GM21381 (cell line): ENCODE results near the gene SEMA4D.
A peak's percentile ranks its signal among the peaks of the same experiment; 100 is the strongest.

Experiments used
- ATAC-seq: cut with Tn5 transposase; IDR thresholded peaks from one replicate; pipeline ENCODE4 v1.9.1; 2021; ENCODE audit warnings: mild to moderate bottlenecking, moderate library complexity; ENCODE audit not compliant: unreplicated experiment

SEMA4D gene

DNA sequence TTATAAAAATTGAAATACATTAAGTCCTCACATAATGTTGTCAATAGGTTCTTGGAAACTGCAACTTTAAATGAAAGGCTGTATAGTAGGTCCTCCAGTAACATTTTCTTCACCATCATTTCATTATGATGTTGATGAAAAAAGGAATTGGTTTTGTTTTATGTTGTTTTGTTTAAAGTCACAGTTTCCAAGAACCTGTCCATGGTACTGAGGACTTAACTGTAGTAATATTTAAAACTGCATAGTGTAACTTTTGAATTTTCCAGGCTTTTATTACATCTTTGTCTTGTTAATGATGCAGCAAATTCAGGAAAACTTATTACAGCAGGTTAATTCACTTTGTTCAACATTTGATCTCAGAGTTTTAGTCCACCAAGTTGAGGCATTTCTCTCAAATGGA lies 168.0 kb downstream of the SEMA4D start:
- ATAC-seq, result no peak

DNA sequence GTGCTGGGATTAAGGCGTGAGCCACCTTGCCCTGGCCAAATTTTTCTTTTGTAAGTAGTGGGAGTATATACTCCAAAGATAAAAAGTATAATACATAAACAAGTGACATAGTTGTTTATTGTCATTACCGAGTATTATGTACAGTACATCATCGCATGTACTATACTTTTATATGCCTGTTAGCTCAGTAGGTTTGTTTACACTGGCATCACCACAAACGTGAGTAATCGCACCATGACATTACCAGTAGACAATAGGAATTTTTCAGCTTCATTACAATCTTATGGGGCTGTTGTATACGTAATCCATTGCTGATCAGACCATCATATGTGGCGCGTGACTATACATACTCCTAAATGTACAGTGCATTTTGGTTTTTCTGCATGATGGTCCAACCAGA lies 169.8 kb downstream of the SEMA4D start:
- no peak for ATAC-seq

DNA sequence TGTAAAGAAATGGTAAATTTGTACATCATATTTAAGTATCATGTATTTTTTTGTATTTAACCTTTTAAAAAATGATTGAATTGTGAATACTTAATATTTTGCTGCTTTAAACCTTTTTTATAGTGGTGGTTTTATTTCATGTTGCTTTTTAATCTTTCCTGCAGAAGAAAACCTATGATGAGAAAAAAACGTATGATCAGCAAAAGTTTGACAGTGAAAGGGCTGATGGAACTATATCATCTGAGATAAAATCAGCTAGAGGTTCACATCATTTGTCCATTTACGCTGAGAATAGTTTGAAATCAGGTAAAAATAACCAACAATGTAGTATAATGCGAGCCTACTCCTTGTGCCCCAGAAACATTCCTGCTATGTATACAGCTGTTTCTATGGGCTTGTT lies 172.2 kb downstream of the SEMA4D start:
- no peak for ATAC-seq

DNA sequence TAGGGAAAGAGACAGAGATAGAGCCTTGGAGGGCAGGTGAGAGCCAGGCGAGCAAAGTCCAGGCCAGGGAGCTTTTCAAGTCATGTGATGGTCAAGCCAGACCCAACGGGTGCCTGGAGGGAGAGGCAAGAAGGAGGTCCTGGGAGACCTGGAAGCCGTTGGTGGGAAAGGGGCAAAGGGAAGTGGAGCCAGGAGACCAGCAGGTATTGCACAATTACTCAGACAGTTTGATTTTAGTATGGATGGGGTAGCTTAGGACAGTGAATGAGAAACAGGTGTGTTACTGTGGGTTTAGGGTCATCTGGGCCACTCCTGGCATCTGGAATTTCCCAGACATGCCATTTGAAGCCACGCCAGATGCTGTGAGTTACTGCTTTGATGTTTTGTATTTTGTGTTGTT lies 174.5 kb downstream of the SEMA4D start:
- ATAC-seq, result no peak

DNA sequence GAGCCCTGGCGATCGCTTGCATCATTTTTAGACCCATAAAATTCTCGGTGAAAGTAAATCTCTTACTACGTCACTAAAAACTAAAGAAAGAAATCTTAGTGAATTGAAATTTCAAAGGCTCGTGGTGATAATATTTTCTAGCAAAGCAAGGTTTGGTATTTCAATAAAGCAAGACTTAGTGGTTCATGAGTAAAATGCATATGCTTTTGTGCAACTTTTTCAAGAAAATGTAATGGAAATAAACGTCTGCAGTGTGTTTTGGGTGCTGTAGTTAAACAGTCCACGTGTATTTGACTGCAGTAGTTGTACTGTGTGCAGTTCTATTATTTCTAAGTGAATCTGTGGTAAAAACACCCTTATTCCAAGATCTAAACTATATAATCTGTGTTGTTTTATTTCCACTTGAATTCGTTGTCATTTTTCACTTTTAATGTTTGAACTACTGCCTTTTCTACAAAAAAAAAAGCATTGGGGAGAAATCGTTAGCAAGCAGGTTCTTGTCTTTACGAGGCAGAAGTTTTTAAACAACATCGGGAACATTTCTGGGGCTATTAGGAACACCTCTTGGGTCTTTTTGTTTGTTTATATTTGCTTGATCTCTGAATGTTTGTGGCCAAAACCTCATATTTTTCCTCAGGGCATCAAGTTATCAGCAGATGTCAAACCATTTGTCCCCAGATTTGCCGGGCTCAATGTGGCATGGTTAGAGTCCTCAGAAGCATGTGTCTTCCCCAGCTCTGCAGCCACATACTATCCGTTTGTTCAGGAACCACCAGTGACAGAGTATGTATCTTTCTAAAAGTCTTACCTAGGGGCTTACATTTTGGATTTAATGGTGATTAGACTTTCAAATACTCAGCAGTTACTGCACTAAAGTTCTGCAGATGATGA lies 178.7 kb downstream of the SEMA4D start:
- no peak for ATAC-seq

DNA sequence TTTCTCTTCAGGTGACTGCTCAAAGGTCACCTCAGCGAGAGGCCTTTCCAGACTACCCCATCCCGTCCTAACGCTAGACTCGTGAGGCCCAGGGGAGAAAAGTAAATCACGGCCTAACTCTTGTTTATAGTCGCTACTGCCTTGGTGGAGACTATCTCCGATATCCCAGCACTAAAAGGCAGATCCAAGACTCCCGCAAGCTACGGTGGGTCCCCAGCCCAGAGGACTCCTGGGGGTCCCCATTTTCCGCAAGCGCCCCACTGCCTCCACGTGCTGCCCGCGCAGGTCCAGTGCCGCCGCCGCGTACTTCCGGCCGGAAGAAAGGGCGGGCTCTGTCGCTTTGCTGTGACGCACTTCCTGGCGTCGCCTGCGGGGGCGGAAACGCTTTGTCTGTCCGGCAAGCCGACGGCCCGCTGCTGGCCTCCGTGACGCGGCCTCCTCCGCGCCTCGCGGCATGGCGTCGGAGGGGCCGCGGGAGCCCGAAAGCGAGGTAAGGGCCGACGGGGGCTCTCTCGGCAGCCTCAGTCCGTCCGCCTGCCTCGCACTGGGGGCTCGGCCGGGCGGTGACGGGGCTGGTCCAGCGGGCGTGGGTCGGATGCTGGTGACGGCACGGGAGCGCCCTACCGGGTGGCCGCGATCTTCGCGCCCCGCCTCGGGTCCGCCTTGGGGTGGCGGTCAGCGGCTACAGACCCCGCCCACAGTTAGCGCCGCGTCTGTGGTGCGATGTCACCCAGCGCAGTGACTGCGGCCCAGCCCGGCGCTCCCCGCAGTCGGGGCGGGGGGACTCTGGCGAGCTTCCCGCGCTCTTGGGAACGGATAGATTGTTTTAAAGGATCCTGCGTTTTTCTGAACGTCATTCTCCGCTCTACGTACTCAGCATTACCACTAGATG lies 179.5 kb downstream of the SEMA4D start, which contains the start of gene SECISBP2:
TSS of gene SECISBP2 (plus strand) at position 378 of the 892 bp plus-strand sequence. CDS start at position 455, 77 bp downstream.
- ATAC-seq, result peak; percentile 89

DNA sequence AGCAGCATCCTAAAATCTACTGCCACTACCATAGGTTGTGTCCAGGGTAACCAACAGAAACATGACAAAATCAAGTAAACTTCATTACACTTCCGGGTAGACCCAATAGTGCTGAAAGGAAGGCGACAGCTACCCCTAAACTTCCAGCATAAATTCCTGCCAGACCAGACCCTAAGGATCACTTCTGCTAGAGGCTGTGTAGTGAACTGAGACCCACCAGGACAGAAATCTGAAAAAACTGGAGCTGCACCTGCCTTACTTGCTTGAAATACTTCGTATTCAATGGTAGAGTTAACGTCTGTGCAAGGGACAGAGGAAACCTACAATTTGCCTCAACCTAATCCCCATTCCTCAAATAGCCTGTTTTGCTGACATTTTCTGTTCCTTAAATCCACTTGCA lies 180.6 kb downstream of the SEMA4D start:
- ATAC-seq, result no peak

DNA sequence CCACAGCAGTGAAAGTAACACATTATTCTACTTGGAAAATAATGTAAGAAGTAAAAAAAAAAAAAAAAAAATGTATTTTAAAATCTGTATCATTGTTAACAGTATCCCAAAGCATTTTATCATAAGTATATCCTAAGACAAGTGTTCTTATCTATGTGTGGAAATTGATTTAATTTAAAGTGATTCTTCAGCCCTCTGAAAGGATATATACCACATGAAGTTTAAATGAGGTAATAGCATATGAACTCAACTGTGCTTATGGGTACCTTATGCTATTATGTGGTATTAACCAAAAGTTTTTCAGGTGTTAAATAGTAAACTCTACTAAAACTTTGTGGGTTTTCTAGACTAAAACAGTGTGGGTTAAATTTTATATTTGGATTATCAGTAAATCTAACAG lies 182.4 kb downstream of the SEMA4D start:
- ATAC-seq, result no peak

DNA sequence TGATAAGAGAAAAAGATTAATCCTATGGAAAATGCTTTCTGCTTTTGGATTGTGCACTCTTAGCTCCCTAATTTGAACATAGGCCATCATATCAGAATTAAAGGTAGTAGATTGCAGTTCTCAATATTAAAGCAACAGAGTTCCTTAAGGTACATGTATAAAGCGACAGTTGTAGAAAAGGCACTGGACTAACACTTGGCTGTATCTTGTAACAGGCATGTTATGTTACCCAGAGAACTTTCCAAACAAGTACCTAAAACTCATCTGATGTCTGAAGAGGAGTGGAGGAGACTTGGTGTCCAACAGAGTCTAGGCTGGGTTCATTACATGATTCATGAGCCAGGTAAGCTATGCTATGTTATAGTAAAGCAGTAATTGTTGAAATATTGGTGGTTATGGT lies 183.0 kb downstream of the SEMA4D start:
- ATAC-seq, result no peak

DNA sequence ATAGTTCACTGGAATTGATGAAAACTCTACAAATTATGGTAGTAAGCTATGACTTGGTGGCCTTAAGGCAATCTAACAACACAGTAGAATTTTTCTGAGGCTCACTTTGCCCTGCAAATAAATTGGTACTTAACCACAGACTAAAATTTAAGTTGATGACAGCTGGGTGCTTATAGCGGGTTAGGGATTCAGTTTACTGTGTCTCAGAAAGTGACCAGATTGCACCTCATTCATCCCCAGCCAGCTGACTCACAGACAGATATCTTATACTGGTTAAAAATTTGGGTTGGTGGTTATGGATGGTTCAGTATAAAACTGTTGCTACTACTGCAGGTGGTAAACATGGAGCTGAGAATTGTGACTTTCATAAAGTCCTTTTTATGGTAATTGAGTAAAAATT lies 184.1 kb downstream of the SEMA4D start:
- ATAC-seq, result no peak

DNA sequence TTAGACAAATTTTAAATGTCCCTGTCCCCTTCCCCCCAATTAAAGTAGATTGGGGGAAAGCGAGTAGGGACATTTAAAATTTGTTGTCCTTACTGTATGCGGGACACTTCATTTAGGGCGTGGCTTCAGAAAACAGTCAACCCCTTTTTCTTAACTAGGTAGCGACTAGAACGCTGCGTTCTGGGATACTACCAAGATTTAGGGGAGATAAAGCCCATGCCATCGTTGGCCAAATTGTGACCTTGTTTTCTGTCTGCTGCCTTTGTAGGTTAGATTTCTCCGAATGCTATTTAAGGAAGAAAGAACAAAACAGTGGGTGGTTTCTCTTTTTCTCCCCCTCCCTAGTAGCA lies 185.7 kb downstream of the SEMA4D start:
- ATAC-seq, result no peak

DNA sequence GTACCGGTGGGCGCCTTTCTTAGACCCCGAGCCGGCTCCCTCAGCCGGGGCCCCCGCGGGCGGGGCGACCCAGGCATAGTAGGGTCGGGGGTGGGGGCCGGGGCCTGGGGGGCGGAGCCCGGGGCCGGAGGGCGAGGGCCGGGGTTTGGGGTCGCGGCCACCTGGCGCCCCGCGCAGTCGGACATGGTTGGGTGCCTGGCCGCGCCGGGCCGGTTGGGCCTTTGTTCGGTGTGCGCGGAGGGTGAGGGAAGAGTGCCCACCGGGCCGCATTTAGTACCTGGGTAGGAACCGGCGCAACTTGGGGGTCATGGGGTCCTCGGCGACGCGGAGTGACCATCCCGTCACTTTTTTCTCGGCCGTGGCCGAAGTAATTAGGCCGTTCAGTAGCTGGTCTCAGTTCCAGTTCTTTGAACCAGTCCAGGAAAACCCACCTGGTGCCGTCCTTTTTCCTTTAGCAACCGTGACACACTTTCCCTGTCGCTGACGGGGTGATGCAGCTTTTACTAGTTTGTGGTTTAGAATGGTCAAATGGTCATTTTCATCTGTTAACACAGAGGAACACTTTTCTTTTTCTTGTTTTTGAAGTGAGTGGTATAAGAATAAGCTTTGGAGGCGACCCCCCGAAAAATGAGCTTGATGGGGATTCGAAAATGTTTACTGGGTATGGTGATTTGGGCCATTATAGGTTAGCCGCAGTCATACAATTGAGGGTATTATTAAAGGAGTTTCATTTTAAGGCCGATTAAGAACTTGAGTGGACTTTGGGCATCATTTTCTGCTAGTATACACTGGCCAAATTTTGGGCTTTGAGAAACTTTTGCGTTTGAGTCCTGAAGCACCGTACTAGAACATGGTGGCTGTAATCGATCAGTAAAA lies 186.3 kb downstream of the SEMA4D start:
- ATAC-seq, result no peak
